Gastroesophageal sphincter (tissue), 3 donors: ENCODE results near the gene CASK.

Experiments
- EP300 ChIP-seq: sonication (generic); formaldehyde crosslinking; IDR thresholded peaks from one replicate; pipeline ENCODE4 v1.6.1; 2017; ENCODE audit warnings: antibody characterized with exemption, mild to moderate bottlenecking
- POLR2A ChIP-seq, 2 donors: fragments of 450-650 bp; IDR thresholded peaks; one replicate each; pipeline ENCODE4 v1.6.1; 2017; ENCODE audit warnings: antibody characterized with exemption in 2 of 2, mild to moderate bottlenecking in 2 of 2, moderate library complexity in 1 of 2
- TF ChIP-seq, protein P1 (sequence below), 4 experiments: fragments of 200-600 bp in 2 of 4; fragments of 450-650 bp in 2 of 4; sonication (generic) in 1 of 4; IDR thresholded peaks; one replicate each; pipeline ENCODE4 v1.5.1; 2017 to 2019; ENCODE audit warnings: antibody characterized with exemption in 4 of 4, mild to moderate bottlenecking in 2 of 4, moderate library complexity in 2 of 4

DNA sequence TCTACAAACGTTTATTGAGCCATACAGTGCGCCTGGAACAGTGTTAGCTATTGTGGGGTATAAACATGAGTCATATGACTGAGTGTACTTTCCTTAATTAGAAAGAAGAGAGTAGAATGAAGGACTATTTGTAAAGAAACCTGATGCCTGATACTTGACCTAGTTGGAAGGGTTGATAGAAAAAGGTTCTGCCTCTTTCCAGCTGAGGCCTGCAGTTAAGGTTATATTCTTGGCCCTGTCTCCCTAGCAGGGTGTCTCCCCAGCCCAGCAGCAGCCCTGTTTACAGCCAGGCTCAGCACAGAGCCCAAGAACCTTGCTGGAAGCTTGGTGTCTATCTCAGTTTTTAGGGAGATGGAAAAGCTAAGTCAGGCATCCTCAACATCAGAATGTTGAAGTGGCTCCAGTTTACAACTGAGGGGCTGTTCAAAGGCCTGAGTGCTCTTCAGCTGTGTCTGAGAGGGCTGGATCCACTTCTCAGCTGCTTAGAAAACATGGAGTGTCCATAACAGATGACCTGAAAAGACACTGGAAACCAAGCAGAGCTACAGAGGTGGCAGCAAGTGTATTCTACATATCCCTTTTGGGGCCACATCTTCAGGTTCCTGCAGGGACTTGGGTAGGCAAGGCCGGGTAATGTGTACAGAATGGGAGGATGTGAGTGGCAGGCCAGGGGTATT, 454.6 kb downstream of the CASK start:
- TF ChIP-seq, protein P1, sequence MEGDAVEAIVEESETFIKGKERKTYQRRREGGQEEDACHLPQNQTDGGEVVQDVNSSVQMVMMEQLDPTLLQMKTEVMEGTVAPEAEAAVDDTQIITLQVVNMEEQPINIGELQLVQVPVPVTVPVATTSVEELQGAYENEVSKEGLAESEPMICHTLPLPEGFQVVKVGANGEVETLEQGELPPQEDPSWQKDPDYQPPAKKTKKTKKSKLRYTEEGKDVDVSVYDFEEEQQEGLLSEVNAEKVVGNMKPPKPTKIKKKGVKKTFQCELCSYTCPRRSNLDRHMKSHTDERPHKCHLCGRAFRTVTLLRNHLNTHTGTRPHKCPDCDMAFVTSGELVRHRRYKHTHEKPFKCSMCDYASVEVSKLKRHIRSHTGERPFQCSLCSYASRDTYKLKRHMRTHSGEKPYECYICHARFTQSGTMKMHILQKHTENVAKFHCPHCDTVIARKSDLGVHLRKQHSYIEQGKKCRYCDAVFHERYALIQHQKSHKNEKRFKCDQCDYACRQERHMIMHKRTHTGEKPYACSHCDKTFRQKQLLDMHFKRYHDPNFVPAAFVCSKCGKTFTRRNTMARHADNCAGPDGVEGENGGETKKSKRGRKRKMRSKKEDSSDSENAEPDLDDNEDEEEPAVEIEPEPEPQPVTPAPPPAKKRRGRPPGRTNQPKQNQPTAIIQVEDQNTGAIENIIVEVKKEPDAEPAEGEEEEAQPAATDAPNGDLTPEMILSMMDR (IDR thresholded peaks at IDR 0.05), result no peak
- TF ChIP-seq POLR2A (IDR thresholded peaks at IDR 0.05) (no peak), EP300 (no peak)
